Measurements from ENCODE around the gene RAB3A. TPM values are rescaled to one million over a fixed set of nuclear protein-coding genes. Genes with fewer than 3 reads are reported as not detected.

RAB3A gene
- total and polyA plus RNA-seq, 9 of the 15 experiments (the other 6 are each of a cell fraction or from before 2014, with no cell fraction given), result 0.17 to 5.1 (median 0.90) TPM; not detected in 1

DNA sequence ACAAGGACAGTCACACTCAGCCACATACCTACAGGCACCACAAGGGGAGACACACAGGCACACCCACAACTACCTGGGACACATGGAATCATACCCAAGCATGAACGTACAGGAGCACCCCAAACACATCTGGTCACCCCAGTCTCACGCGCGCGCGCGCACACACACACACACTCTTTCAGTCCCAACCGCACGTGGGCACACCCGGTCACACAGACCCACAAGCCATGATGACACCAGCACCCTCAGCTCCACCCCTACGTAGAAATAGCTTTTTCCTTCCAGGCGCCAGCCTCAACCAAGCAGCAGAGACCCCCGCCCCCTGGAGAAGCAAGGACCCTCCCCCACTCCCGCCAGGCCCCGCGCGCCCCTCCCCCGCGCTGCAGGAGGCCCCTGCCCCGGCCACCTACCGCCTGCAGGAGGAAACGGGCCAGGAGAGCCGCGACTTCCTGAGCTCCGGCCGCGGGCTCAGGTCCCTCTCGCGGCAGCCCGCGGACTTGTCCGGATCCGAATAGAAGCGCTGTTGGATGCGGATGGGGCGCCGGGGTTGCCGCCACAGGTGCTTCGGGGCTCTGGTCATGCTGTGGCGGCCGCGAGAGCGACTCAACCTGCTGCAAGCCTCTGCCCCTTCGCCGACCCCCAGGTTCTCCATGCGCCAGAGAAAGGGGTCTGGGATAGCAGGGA, 28.8 kb upstream of the RAB3A start:
- CTCF ChIA-PET (ENCODE audit: low intra/inter-chr PET ratio), result interaction anchor here (0.7 kb wide), 1 partner anchor 13 kb away, joined by 3 read pairs; no protein-coding TSS in a partner anchor
- peaks cover 6% of the 10 kb centered on the region for H3K9me1 ChIP-seq (ENCODE audit: control insufficient read depth, insufficient read depth, low read length)
- H3K36me3 ChIP-seq (ENCODE audit: control insufficient read depth, insufficient read depth, low read length), result no peaks in the 10 kb centered on the region
- POLR2A ChIA-PET, result interaction anchor here (0.9 to 2.0 kb wide), 10 partner anchors 8 to 155 kb away, joined by 3 to 12 read pairs (median 4); partner anchors contain the start of gene JUND
- intact Hi-C loops (cut with micrococcal nuclease) (no loop called here), in situ Hi-C loops (cut with MboI) (no loop called here)
- H3K9ac ChIP-seq (ENCODE audit: insufficient read depth in 1 of 2, low read depth in 2 of 2, low read length in 2 of 2), result peak overlapping the region in 1 of 2 experiments; percentile 73; a peak in 1 of 4 replicates
- H2AFZ ChIP-seq (ENCODE audit: low read depth, low read length), result 0 out of 2 replicates have a peak overlapping the region, but pooled peaks have one; percentile 9
- peak overlapping the region; percentile 28 for H3K4me3 ChIP-seq
- FAIRE-seq (no peak), DNase-seq (ENCODE audit: extremely low read depth in 1 of 4, low spot score in 3 of 4) (peak; percentile 72 to 79 (median 75)), ATAC-seq (peak; percentile 92)
- 2% methylated on average over 10 of the region's 46 CpGs for WGBS (ENCODE audit: insufficient coverage, low coverage, missing lambda C conversion rate)
- H3K4me1 ChIP-seq (replicated peaks in 1 of 2; ENCODE audit: control insufficient read depth in 2 of 2, insufficient read depth in 2 of 2, low read length in 2 of 2), result peaks cover 15 to 27% of the 10 kb centered on the region in 2 experiments; a peak in 4 of 5 replicates
- no peaks in the 10 kb centered on the region for H3K79me2 ChIP-seq (ENCODE audit: control insufficient read depth, insufficient read depth, low read length)
- H4K20me1 ChIP-seq (replicated peaks; ENCODE audit: control insufficient read depth, insufficient read depth, low read length), result peaks cover 5% of the 10 kb centered on the region; the same call in 1 of the 2 replicates
- peak overlapping the region; percentile 60 for H3K4me2 ChIP-seq (ENCODE audit: insufficient read depth, low read length)
- H3K27me3 ChIP-seq (ENCODE audit: control insufficient read depth in 2 of 2, insufficient read depth in 2 of 2, low read length in 2 of 2), result peaks cover 0 to 14% of the 10 kb centered on the region in 2 experiments; a peak in 4 of 5 replicates
- H3K27ac ChIP-seq (ENCODE audit: extremely low read depth, low read depth, low read length), result no peak overlapping the region
- BruUV-seq (replicated peaks), result no TSS peak
- H3K9me3 ChIP-seq (replicated peaks; ENCODE audit: control insufficient read depth, insufficient read depth, low read depth, low read length), result no peaks in the 10 kb centered on the region
- TF ChIP-seq U2AF1 (optimal IDR thresholded peaks at IDR 0.05; ENCODE audit: low read depth, low read length) (peak; percentile 26), NRF1 (conservative IDR thresholded peaks at IDR 0.05 in 1 of 2, IDR thresholded peaks at IDR 0.05 in 1 of 2) (peak; percentile 42 to 46; a peak in 2 of 4 replicates), PCBP1 (IDR thresholded peaks at IDR 0.05; ENCODE audit: low read depth, low read length, poor library complexity, severe bottlenecking) (peak; percentile 77), ZC3H4 (CRISPR knock-in tag; IDR thresholded peaks at IDR 0.05; ENCODE audit: borderline replicate concordance) (no peak), KDM2B (CRISPR knock-in tag; IDR thresholded peaks at IDR 0.05) (0 out of 2 replicates have a peak, but pooled peaks have one; percentile 16), PHF20 (IDR thresholded peaks at IDR 0.05; ENCODE audit: partially characterized antibody) (peak; percentile 23), ZNF184 (CRISPR knock-in tag; IDR thresholded peaks at IDR 0.05) (no peak)
- TF ChIP-seq, protein P1, sequence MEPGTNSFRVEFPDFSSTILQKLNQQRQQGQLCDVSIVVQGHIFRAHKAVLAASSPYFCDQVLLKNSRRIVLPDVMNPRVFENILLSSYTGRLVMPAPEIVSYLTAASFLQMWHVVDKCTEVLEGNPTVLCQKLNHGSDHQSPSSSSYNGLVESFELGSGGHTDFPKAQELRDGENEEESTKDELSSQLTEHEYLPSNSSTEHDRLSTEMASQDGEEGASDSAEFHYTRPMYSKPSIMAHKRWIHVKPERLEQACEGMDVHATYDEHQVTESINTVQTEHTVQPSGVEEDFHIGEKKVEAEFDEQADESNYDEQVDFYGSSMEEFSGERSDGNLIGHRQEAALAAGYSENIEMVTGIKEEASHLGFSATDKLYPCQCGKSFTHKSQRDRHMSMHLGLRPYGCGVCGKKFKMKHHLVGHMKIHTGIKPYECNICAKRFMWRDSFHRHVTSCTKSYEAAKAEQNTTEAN (CRISPR knock-in tag; IDR thresholded peaks at IDR 0.05), result 0 out of 2 replicates have a peak, but pooled peaks have one; percentile 17
- TF ChIP-seq, protein P2, sequence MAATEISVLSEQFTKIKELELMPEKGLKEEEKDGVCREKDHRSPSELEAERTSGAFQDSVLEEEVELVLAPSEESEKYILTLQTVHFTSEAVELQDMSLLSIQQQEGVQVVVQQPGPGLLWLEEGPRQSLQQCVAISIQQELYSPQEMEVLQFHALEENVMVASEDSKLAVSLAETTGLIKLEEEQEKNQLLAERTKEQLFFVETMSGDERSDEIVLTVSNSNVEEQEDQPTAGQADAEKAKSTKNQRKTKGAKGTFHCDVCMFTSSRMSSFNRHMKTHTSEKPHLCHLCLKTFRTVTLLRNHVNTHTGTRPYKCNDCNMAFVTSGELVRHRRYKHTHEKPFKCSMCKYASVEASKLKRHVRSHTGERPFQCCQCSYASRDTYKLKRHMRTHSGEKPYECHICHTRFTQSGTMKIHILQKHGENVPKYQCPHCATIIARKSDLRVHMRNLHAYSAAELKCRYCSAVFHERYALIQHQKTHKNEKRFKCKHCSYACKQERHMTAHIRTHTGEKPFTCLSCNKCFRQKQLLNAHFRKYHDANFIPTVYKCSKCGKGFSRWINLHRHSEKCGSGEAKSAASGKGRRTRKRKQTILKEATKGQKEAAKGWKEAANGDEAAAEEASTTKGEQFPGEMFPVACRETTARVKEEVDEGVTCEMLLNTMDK (IDR thresholded peaks at IDR 0.05; ENCODE audit: borderline replicate concordance, insufficient read depth, low read depth, low read length, poor library complexity, severe bottlenecking), result peak; percentile 60
- TF ChIP-seq, protein P3, sequence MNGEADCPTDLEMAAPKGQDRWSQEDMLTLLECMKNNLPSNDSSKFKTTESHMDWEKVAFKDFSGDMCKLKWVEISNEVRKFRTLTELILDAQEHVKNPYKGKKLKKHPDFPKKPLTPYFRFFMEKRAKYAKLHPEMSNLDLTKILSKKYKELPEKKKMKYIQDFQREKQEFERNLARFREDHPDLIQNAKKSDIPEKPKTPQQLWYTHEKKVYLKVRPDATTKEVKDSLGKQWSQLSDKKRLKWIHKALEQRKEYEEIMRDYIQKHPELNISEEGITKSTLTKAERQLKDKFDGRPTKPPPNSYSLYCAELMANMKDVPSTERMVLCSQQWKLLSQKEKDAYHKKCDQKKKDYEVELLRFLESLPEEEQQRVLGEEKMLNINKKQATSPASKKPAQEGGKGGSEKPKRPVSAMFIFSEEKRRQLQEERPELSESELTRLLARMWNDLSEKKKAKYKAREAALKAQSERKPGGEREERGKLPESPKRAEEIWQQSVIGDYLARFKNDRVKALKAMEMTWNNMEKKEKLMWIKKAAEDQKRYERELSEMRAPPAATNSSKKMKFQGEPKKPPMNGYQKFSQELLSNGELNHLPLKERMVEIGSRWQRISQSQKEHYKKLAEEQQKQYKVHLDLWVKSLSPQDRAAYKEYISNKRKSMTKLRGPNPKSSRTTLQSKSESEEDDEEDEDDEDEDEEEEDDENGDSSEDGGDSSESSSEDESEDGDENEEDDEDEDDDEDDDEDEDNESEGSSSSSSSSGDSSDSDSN (IDR thresholded peaks at IDR 0.05; ENCODE audit: borderline replicate concordance in 1 of 2, low read depth in 2 of 2, low read length in 2 of 2), result peak in 1 of 2 experiments; percentile 34; a peak in 1 of 4 replicates
- TF ChIP-seq, protein P4, sequence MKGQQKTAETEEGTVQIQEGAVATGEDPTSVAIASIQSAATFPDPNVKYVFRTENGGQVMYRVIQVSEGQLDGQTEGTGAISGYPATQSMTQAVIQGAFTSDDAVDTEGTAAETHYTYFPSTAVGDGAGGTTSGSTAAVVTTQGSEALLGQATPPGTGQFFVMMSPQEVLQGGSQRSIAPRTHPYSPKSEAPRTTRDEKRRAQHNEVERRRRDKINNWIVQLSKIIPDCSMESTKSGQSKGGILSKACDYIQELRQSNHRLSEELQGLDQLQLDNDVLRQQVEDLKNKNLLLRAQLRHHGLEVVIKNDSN (CRISPR knock-in tag; IDR thresholded peaks at IDR 0.05), result no peak
